ENCODE results near the gene GIPC1. TPM values are rescaled to one million over a fixed set of nuclear protein-coding genes. Genes with fewer than 3 reads are reported as not detected.

GIPC1 gene
- total RNA-seq, 4 donors from 2014 or later = 36.4 to 95.5 (median 48.9) TPM

- TF ChIP-seq CTCF (IDR thresholded peaks at IDR 0.05; ENCODE audit: low read depth) = no peak
Observed at GRCh38 chr19:14496834-14497227, 904 bp upstream of the GIPC1 start.

- no peak for TF ChIP-seq CTCF (IDR thresholded peaks at IDR 0.05; ENCODE audit: low read depth)
Observed at GRCh38 chr19:14495672-14496028, 277 bp downstream of the GIPC1 start.

DNA sequence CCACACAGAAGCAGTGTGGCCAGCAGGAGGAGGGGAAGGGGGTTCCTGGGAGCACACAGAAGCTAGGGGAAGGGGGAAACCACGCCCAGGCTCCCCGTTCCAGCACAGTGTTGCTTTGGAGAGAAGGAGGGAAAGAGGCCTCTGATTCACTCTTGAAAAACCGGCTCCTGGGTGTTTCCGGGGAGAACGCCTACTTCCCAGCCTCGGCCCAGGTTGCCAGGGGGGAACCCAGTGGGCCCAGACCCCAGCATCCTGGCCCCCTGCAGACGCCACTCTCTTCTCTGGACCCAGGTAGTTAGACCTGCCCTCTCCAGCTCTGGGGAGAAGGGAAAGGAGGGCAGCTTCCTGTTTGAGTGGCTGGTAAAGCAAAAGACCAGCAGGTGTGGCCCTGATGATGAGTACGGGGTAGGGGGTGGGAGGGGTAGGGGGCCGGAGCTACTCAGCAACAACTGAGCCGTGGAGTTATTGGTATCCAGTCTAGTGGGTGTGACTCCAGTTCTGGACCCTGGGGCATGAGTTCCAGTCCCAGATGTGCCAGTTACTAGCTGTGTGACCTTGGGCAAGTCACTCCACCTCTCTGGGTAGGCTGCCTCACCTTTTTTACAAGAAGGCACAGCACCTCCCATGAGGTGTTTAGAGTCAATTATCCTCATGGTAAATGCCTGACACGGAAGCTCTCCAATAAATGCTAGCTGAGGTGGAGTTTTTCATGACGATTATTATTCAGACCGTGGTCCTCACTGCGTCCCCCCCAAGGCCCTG is 836 bp downstream of the GIPC1 start:
- no peak for TF ChIP-seq CTCF (IDR thresholded peaks at IDR 0.05; ENCODE audit: low read depth)

DNA sequence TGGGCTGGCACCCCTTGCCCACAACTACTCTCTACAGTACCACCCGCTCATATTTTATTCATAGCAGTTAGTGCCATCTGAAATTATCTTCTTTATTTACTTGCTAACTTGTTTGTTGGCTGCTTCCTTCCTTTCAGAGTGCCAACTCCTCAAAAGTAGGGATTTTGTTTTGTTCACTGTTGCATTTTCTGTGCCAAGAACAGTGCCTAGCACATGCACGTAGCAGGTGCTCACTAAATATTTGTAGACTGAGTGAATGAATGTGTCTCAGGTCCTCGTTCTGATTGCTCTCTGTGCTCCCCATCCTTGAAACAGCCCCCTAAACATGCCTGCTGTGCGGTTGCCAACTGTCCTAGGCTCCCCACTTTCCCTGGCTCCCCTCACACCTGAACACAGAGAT is 1.5 kb downstream of the GIPC1 start:
- no peak for TF ChIP-seq CTCF (IDR thresholded peaks at IDR 0.05; ENCODE audit: low read depth)

- TF ChIP-seq CTCF (IDR thresholded peaks at IDR 0.05; ENCODE audit: low read depth) = no peak
Observed at GRCh38 chr19:14492756-14493337, 3.1 kb downstream of the GIPC1 start.

DNA sequence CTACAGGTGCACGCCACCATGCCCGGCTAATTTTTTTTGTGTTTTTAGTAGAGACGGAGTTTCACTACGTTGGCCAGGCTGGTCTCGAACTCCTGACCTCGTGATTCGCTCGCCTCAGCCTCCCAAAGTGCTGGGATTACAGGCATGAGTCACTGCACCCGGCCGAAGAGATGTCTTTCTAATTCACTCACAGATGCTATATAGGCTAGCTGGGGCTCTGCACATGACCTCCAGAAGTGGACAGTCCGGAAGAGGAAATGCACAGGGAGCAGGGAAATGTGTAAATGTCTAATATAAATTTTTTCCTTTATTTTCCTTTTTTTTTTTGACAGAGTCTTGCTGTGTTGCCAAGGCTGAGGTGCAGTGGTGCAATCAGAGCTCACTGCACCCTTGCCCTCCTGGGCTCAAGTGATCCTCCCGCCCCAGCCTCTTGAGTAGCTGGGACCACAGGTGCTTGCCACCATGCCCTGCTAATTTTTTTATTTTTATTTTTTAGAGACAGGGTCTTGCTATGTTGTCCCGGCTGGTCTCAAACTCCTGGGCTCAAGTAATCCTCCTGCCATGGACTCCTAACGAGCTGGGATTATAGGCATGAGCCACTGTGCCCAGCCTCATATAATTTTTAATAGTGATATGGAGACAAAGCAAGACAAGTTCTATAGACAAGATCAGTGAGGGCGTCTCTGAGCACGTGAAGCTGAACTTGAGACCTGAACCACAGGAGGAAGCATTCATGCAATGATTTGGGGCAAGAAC is 8.4 kb downstream of the GIPC1 start:
- no peak for TF ChIP-seq CTCF (IDR thresholded peaks at IDR 0.05; ENCODE audit: low read depth)

Data from subcutaneous adipose tissue (tissue), 4 donors.